Endothelial cell of umbilical vein (primary cell): Measurements from ENCODE around the gene COASY.

Experiments
- CTCF ChIP-seq, 2 donors: IDR thresholded peaks; 1 replicate in 1 of 2; 2 replicates in 1 of 2; pipeline ENCODE4 v1.5.1; 2011; ENCODE audit warnings: low read length in 2 of 2, mild to moderate bottlenecking in 2 of 2, moderate library complexity in 2 of 2, control low read depth in 1 of 2, inconsistent platforms in 1 of 2, low read depth in 1 of 2; ENCODE audit not compliant: insufficient read depth in 1 of 2; ENCODE audit errors: extremely low read depth in 1 of 2
- EZH2 ChIP-seq: IDR thresholded peaks from 2 replicates; pipeline ENCODE4 v1.6.1; 2012; ENCODE audit warnings: borderline replicate concordance, low read depth, mild to moderate bottlenecking, moderate library complexity, low read length, inconsistent platforms; ENCODE audit not compliant: severe bottlenecking
- JUN ChIP-seq: IDR thresholded peaks from 2 replicates; pipeline ENCODE4 v1.6.1; 2011; ENCODE audit warnings: borderline replicate concordance, low read depth; ENCODE audit not compliant: insufficient read length, insufficient read depth
- POLR2A ChIP-seq: IDR thresholded peaks from 2 replicates; pipeline ENCODE4 v1.6.1; 2012; ENCODE audit warnings: low read depth, mild to moderate bottlenecking, control low read depth, low read length
- POLR2AphosphoS5 ChIP-seq: IDR thresholded peaks from 2 replicates; pipeline ENCODE4 v1.6.1; 2012; ENCODE audit warnings: low read depth, mild to moderate bottlenecking, control low read depth, low read length, moderate library complexity; ENCODE audit not compliant: insufficient read depth

DNA sequence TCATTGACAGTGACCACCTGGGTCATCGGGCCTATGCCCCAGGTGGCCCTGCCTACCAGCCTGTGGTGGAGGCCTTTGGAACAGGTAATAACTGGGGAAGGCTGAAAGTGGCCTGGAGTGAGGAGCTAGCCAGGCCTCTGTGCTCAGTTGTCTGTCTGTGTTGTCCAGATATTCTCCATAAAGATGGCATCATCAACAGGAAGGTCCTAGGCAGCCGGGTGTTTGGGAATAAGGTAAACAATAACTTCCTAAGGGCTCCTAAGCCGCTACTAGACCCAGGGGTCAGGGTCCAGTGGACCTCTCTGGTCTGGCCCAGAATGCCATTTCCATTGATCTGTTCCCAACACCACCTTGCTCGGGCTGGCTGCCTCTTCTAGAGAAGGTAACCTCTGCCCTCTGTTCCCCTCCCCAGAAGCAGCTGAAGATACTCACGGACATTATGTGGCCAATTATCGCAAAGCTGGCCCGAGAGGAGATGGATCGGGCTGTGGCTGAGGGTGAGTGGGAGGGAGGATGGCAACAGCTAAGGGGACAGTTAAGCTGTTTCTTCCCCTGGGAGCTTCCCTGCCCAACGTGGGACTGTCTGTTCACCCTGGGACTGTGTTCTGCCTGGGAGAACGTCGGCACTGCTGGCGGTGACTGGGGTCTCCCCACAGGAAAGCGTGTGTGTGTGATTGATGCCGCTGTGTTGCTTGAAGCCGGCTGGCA lies 3.0 kb downstream of the COASY start:
- no peak for TF ChIP-seq JUN
- no peak for TF ChIP-seq CTCF (IDR thresholded peaks at IDR 0.05; ENCODE audit: extremely low read depth in 1 of 2, insufficient read depth in 1 of 2, low read depth in 1 of 2, low read length in 2 of 2)
- TF ChIP-seq POLR2A = no peak
- TF ChIP-seq EZH2 = no peak
- no peak for TF ChIP-seq POLR2AphosphoS5
